Stimulated activated naive CD8-positive, alpha-beta T cell treated with anti-CD3 and anti-CD28 coated beads, Interleukin-15, Interleukin-2, amounts not matched to agents 100 ng/mL and 50 ng/mL, for 24 hours (primary cell): ENCODE data around the gene C3orf62.

Experiments
- H3K27ac Mint-ChIP-seq: one replicate; pipeline ENCODE4 v1.8.0; 2021; ENCODE audit warnings: mild to moderate bottlenecking, mixed read lengths
- H3K27me3 Mint-ChIP-seq: one replicate; pipeline ENCODE4 v1.8.0; 2021; ENCODE audit warnings: mixed read lengths
- H3K36me3 Mint-ChIP-seq: one replicate; pipeline ENCODE4 v1.8.0; 2021; ENCODE audit warnings: low read depth, mixed read lengths
- H3K4me1 Mint-ChIP-seq: one replicate; pipeline ENCODE4 v1.8.0; 2021; ENCODE audit warnings: low read depth, mixed read lengths
- H3K4me3 Mint-ChIP-seq: one replicate; pipeline ENCODE4 v1.8.0; 2021; ENCODE audit warnings: mild to moderate bottlenecking, mixed read lengths
- H3K9me3 Mint-ChIP-seq: one replicate; pipeline ENCODE4 v1.8.0; 2021; ENCODE audit warnings: mixed read lengths

C3orf62 gene

GRCh38 chr3:49279376-49279775, 2.3 kb upstream of the C3orf62 start:
- no peak overlapping the region for H3K4me3 Mint-ChIP-seq
- H3K27me3 Mint-ChIP-seq, result no peaks in the 10 kb centered on the region
- H3K4me1 Mint-ChIP-seq, result peaks cover 36% of the 10 kb centered on the region
- H3K9me3 Mint-ChIP-seq, result no peaks in the 10 kb centered on the region
- H3K27ac Mint-ChIP-seq, result no peak overlapping the region
- H3K36me3 Mint-ChIP-seq, result peaks cover 47% of the 10 kb centered on the region

- H3K27ac Mint-ChIP-seq, result peak overlapping the region; percentile 79
- peaks cover 39% of the 10 kb centered on the region for H3K36me3 Mint-ChIP-seq
These were observed 1.5 kb upstream of the C3orf62 start for GRCh38 chr3:49278548-49278947.

DNA sequence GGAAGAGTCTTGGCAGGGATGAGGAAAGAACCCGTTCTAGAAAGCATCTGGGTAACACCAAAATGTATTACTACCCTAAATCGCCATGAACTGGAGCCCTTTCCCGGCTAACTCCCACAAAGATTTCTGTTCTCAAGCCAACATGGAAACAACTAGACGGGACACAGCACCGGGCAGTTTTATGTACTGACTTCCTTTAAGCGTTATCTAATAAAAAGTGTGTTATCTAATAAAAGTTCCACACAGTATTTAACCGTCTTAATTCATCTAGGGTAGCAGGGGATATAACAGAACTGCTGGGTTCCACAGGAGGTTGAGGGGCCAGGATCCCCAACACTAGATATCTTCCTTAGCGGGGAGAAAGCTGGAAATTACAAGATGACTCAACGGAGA, 347 bp upstream of the C3orf62 start:
- H3K9me3 Mint-ChIP-seq, result no peaks in the 10 kb centered on the region
- no peaks in the 10 kb centered on the region for H3K27me3 Mint-ChIP-seq
- peak overlapping the region; percentile 81 for H3K4me3 Mint-ChIP-seq
- H3K27ac Mint-ChIP-seq, result peak overlapping the region; percentile 94
- H3K4me1 Mint-ChIP-seq, result peaks cover 46% of the 10 kb centered on the region
- H3K36me3 Mint-ChIP-seq, result peaks cover 40% of the 10 kb centered on the region

More at GRCh38 chr3:49278548-49278947, 1.5 kb upstream of the C3orf62 start:
- H3K4me1 Mint-ChIP-seq, result peaks cover 42% of the 10 kb centered on the region
- H3K9me3 Mint-ChIP-seq, result no peaks in the 10 kb centered on the region
- H3K4me3 Mint-ChIP-seq, result no peak overlapping the region
- no peaks in the 10 kb centered on the region for H3K27me3 Mint-ChIP-seq

GRCh38 chr3:49273825-49274532, 3.1 kb downstream of the C3orf62 start:
- peak overlapping the region; percentile 79 for H3K27ac Mint-ChIP-seq

DNA sequence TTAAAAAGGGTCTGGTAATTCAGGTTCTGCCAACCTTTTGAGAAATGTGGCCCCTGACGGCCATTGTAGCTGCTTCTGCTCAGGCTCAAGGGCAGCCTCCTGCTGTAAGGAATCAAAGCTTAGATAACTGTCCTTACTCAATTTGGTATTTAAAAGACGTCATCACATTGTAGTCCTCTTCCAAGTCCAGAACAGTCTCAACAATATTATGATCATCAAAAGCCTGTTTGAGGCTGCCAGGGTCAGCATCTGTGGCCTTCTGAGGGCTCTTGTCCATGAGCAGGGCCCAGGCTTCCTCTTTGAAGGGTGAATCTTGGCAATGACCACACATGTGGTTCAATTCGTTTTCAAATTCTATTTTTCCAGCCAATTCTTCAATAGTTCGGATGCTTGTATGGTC, 6.0 kb downstream of the C3orf62 start:
- no peak overlapping the region for H3K27ac Mint-ChIP-seq
- no peaks in the 10 kb centered on the region for H3K9me3 Mint-ChIP-seq
- H3K36me3 Mint-ChIP-seq, result peaks cover 20% of the 10 kb centered on the region
- H3K4me3 Mint-ChIP-seq, result no peak overlapping the region
- peaks cover 24% of the 10 kb centered on the region for H3K4me1 Mint-ChIP-seq
- no peaks in the 10 kb centered on the region for H3K27me3 Mint-ChIP-seq

More at GRCh38 chr3:49273825-49274532, 3.1 kb downstream of the C3orf62 start:
- no peaks in the 10 kb centered on the region for H3K9me3 Mint-ChIP-seq
- no peaks in the 10 kb centered on the region for H3K27me3 Mint-ChIP-seq
- H3K4me3 Mint-ChIP-seq, result no peak overlapping the region
- peaks cover 33% of the 10 kb centered on the region for H3K36me3 Mint-ChIP-seq
- H3K4me1 Mint-ChIP-seq, result peaks cover 46% of the 10 kb centered on the region

DNA sequence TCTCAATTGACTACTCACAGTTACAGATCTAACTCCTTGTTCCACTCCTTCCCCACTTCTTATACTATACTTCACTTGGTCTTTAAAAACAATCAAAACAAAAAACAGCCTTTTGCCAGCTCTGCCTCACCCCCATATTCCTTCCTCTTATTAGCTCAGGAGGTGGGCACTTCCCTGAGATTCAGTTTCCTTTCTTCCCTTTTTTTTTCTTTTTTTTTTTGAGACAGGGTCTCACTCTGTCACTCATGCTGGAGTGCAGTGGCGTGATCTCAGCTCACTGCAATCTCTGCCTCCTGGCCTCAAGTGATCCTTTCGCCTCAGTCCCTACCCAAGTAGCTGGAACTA, 6.9 kb downstream of the C3orf62 start:
- H3K4me1 Mint-ChIP-seq, result peaks cover 16% of the 10 kb centered on the region
- peaks cover 16% of the 10 kb centered on the region for H3K36me3 Mint-ChIP-seq
- no peak overlapping the region for H3K27ac Mint-ChIP-seq
- H3K4me3 Mint-ChIP-seq, result no peak overlapping the region
- H3K9me3 Mint-ChIP-seq, result no peaks in the 10 kb centered on the region
- no peaks in the 10 kb centered on the region for H3K27me3 Mint-ChIP-seq

- Mint-ChIP-seq H3K36me3 (peaks cover 16% of the 10 kb centered on the region), H3K27ac (no peak overlapping the region)
These were observed 7.4 kb downstream of the C3orf62 start for GRCh38 chr3:49269443-49270155.

GRCh38 chr3:49266410-49267095, 10.5 kb downstream of the C3orf62 start:
- Mint-ChIP-seq H3K4me3 (no peak overlapping the region), H3K9me3 (no peaks in the 10 kb centered on the region), H3K36me3 (peaks cover 12% of the 10 kb centered on the region), H3K27me3 (no peaks in the 10 kb centered on the region), H3K4me1 (no peaks in the 10 kb centered on the region), H3K27ac (no peak overlapping the region)

More at GRCh38 chr3:49269443-49270155, 7.4 kb downstream of the C3orf62 start:
- no peak overlapping the region for H3K4me3 Mint-ChIP-seq
- no peaks in the 10 kb centered on the region for H3K27me3 Mint-ChIP-seq
- H3K4me1 Mint-ChIP-seq, result peaks cover 11% of the 10 kb centered on the region
- H3K9me3 Mint-ChIP-seq, result no peaks in the 10 kb centered on the region

- Mint-ChIP-seq H3K9me3 (no peaks in the 10 kb centered on the region), H3K4me3 (no peak overlapping the region), H3K4me1 (peaks cover 6% of the 10 kb centered on the region), H3K27ac (no peak overlapping the region), H3K36me3 (peaks cover 5% of the 10 kb centered on the region), H3K27me3 (no peaks in the 10 kb centered on the region)
These were observed 11.2 kb downstream of the C3orf62 start for GRCh38 chr3:49265661-49266386.

DNA sequence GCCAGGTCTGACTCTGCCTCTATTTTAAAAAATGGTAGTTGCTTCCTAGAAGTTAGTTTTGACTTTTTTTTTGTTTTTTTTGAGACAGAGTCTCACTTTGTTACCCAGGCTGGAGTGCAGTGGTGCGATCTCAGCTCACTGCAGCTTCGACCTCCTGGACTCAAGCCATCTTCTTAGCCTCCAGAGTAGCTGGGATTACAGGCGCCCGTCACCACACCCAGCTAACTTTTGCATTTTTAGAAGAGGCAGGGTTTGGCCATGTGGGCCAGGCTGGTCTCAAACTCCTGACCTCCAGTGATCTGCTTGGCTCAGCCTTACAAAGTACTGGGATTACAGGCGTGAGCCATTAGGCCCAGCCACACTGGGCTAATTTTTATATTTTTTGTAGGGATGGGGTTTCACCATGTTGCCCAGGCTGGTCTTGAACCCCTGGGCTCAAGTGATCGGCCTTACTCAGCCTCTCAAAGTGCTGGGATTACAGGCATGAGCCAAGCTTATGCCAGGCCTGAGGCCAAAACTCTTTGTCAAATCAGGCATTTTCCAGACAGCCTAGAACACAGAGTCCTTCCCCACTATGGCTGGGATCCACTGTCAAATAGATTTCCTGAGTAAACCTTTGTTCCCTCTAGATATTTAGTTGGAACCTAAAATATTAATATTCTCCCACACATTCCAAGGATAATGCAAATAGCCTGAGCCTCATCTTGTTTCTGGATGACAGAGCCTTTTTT, 13.7 kb downstream of the C3orf62 start:
- Mint-ChIP-seq H3K4me3 (no peak overlapping the region), H3K36me3 (peaks cover 4% of the 10 kb centered on the region), H3K27me3 (no peaks in the 10 kb centered on the region), H3K27ac (no peak overlapping the region), H3K9me3 (no peaks in the 10 kb centered on the region), H3K4me1 (peaks cover 8% of the 10 kb centered on the region)

DNA sequence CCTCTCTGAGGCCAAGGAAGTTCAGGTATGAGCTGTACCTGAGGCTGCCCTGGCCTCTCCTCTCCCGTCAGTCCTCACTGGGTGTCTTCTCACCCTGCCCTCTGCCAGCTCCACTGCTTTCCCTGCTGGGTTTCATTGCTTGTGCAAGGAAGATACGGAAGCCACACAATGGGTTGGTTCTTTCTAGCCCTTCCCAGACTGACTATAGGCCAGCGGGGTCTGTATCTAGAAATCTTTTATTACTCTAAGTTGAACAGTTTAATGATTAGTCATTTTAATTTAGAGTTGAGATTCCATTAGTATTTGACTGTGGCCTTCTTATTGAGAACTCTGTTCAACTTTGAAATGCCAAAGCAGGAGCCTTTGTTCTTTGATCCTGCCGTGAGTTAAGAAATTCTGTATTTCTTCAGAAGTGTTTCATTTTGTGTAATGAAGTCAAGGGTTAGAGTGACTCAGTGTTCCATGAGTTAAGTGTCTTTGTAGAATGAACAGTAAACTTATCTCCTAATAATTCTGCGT, 16.2 kb downstream of the C3orf62 start:
- Mint-ChIP-seq H3K27ac (peak overlapping the region; percentile 18), H3K36me3 (no peaks in the 10 kb centered on the region), H3K27me3 (no peaks in the 10 kb centered on the region), H3K4me3 (no peak overlapping the region), H3K4me1 (peaks cover 8% of the 10 kb centered on the region), H3K9me3 (no peaks in the 10 kb centered on the region)

DNA sequence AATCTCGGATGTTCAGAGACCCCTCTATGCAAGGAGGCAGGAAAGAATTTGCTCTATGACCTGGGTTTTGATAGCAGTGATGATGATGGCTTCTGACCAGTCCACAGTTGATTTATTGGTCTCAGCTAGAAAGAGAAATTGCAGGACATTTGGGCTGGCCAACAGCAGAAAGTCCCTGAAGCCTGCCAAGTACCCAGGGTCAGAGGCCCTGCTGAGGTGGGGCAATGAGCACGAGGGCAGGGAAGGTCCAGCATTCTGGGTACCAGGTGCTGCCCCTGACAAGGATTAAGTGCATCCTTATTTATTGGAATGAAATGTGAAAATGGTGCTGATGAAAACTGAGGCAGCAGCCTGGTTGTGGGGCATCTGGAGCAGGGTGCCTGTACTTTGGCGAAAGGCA, 19.8 kb downstream of the C3orf62 start:
- Mint-ChIP-seq H3K4me3 (no peak overlapping the region), H3K27me3 (no peaks in the 10 kb centered on the region), H3K36me3 (no peaks in the 10 kb centered on the region), H3K9me3 (no peaks in the 10 kb centered on the region), H3K4me1 (peaks cover 8% of the 10 kb centered on the region), H3K27ac (no peak overlapping the region)

DNA sequence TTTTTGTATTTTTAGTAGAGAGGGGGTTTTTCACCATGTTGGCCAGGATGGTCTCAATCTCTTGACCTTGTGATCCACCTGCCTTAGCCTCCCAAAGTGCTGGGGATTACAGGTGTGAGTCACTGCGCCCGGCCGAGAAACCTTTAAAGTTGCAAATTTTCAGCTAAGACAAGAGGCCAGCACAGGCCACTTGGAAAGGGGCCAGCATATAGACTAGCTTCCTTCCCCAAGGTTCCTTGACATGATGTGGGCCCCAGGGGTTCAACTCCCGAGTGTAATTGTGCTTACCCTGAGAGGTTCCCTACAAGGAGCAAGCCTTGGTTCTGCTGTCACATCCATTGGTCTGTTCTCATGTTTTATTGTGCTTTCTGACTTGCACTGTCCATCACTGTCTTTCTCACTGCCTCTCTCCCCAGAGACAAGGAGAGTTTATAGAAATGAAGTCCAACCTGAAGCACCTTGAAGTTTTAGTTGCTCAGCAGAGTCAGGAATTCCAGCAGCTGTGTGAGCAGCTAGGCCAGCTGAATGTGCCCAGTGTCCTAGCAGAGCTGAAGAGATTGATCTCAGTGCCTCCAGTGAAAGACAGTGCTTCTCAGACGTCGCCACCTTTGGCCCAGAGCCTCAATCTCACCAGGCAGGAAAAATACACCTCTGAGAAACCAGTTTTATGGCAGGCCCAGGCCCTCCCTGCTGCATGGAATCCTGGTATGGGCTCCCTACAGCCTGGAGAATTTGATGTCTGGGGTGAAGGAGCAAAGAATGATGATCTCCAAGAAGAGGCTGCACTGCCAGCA, 21.1 kb downstream of the C3orf62 start:
- no peak overlapping the region for H3K4me3 Mint-ChIP-seq
- no peaks in the 10 kb centered on the region for H3K9me3 Mint-ChIP-seq
- no peaks in the 10 kb centered on the region for H3K27me3 Mint-ChIP-seq
- H3K27ac Mint-ChIP-seq, result no peak overlapping the region
- H3K4me1 Mint-ChIP-seq, result peaks cover 4% of the 10 kb centered on the region
- H3K36me3 Mint-ChIP-seq, result no peaks in the 10 kb centered on the region
